HepG2 (cell line): ENCODE measurements around the gene RAE1. TPM values are rescaled to one million over a fixed set of nuclear protein-coding genes. Genes with fewer than 3 reads are reported as not detected.

Source experiments
- DNMT3B ChIP-seq: conservative IDR thresholded peaks from 2 replicates; pipeline ENCODE4 v1.6.1; 2016; ENCODE audit warnings: missing biosample characterization, control low read depth
- GATA4 ChIP-seq: sonication (generic); IDR thresholded peaks from 2 replicates; pipeline ENCODE4 v1.6.1; 2016; ENCODE audit warnings: antibody characterized with exemption, low read depth, borderline replicate concordance
- GFI1 ChIP-seq: sonication (generic); formaldehyde crosslinking; IDR thresholded peaks from 2 replicates; pipeline ENCODE4 v1.5.0; 2020; ENCODE audit warnings: missing genetic modification reagents, mild to moderate bottlenecking, borderline replicate concordance
- GZF1 ChIP-seq: sonication (generic); formaldehyde crosslinking; IDR thresholded peaks from 2 replicates; pipeline ENCODE4 v1.5.1; 2020; ENCODE audit warnings: mild to moderate bottlenecking, missing genetic modification reagents
- HMG20A ChIP-seq: IDR thresholded peaks from 2 replicates; pipeline ENCODE4 v1.6.1; 2016; ENCODE audit warnings: borderline replicate concordance
- HOMEZ ChIP-seq: IDR thresholded peaks from 2 replicates; pipeline ENCODE4 v1.6.1; 2016; ENCODE audit warnings: low read depth
- HOXA5 ChIP-seq: sonication (generic); formaldehyde crosslinking; IDR thresholded peaks from 2 replicates; pipeline ENCODE4 v1.4.0; 2020; ENCODE audit warnings: missing genetic modification reagents
- KAT8 ChIP-seq: IDR thresholded peaks from 2 replicates; pipeline ENCODE4 v1.6.1; 2016; ENCODE audit warnings: missing genetic modification reagents, missing compliant biosample characterization
- KDM1A ChIP-seq: IDR thresholded peaks from 2 replicates; pipeline ENCODE4 v1.6.1; 2016; ENCODE audit warnings: missing compliant biosample characterization
- MAF1 ChIP-seq: sonication (generic); formaldehyde crosslinking; IDR thresholded peaks from 2 replicates; pipeline ENCODE4 v1.5.0; 2020; ENCODE audit warnings: missing genetic modification reagents, borderline replicate concordance
- MIER2 ChIP-seq: IDR thresholded peaks from 2 replicates; pipeline ENCODE4 v1.6.1; 2016; ENCODE audit warnings: missing biosample characterization, missing genetic modification reagents
- MYNN ChIP-seq: sonication (generic); formaldehyde crosslinking; IDR thresholded peaks from 2 replicates; pipeline ENCODE4 v1.4.0; 2020; ENCODE audit warnings: mild to moderate bottlenecking, low read depth, missing genetic modification reagents
- PRMT3 ChIP-seq: sonication (generic); formaldehyde crosslinking; IDR thresholded peaks from 2 replicates; pipeline ENCODE4 v1.8.1; 2022; ENCODE audit warnings: low read depth, mild to moderate bottlenecking, moderate library complexity, missing genetic modification reagents, borderline replicate concordance
- PTBP1 ChIP-seq: fragments of 200-400 bp; formaldehyde crosslinking; IDR thresholded peaks from 2 replicates; pipeline ENCODE4 v1.6.1; 2018; ENCODE audit warnings: low read length, low read depth; ENCODE audit not compliant: poor library complexity, severe bottlenecking
- RFX3 ChIP-seq: IDR thresholded peaks from 2 replicates; pipeline ENCODE4 v1.6.1; 2016; ENCODE audit warnings: missing biosample characterization, missing genetic modification reagents
- SALL2 ChIP-seq: sonication (generic); formaldehyde crosslinking; IDR thresholded peaks from 2 replicates; pipeline ENCODE4 v1.8.1; 2023; ENCODE audit warnings: mild to moderate bottlenecking, missing genetic modification reagents, inconsistent platforms
- SNAI1 ChIP-seq: sonication (generic); formaldehyde crosslinking; IDR thresholded peaks from 2 replicates; pipeline ENCODE4 v1.5.0; 2020; ENCODE audit warnings: mild to moderate bottlenecking, missing genetic modification reagents, borderline replicate concordance
- ZBTB38 ChIP-seq: sonication (generic); formaldehyde crosslinking; IDR thresholded peaks from 2 replicates; pipeline ENCODE4 v1.5.1; 2020; ENCODE audit warnings: mild to moderate bottlenecking, missing genetic modification reagents
- ZNF207 ChIP-seq: fragments of 450-650 bp; IDR thresholded peaks from 2 replicates; pipeline ENCODE4 v1.6.1; 2016; ENCODE audit warnings: antibody characterized with exemption, borderline replicate concordance
- ZNF441 ChIP-seq: sonication (generic); formaldehyde crosslinking; IDR thresholded peaks from 2 replicates; pipeline ENCODE4 v1.7.0; 2021; ENCODE audit warnings: missing genetic modification reagents, borderline replicate concordance
- ZNF446 ChIP-seq: sonication (generic); formaldehyde crosslinking; IDR thresholded peaks from 2 replicates; pipeline ENCODE4 v1.5.0; 2020; ENCODE audit warnings: mild to moderate bottlenecking, missing genetic modification reagents
- ZNF549 ChIP-seq: sonication (generic); formaldehyde crosslinking; IDR thresholded peaks from 2 replicates; pipeline ENCODE4 v1.5.0; 2020; ENCODE audit warnings: missing genetic modification reagents
- ZNF687 ChIP-seq: sonication (generic); formaldehyde crosslinking; IDR thresholded peaks from 2 replicates; pipeline ENCODE4 v1.5.1; 2020; ENCODE audit warnings: mild to moderate bottlenecking, missing genetic modification reagents, moderate library complexity
- ZNF746 ChIP-seq: sonication (generic); formaldehyde crosslinking; IDR thresholded peaks from 2 replicates; pipeline ENCODE4 v1.8.0; 2022; ENCODE audit warnings: mild to moderate bottlenecking, missing genetic modification reagents
- polyA plus RNA-seq, 8 experiments: library from polyadenylated mRNA; depleted of rRNA in 3 of 8; stranded (reverse) in 7 of 8; unstranded in 1 of 8; fragments of >200 nt; fragmentation: Illumina TruSeq in 4 of 8; extraction: Trizol in 4 of 8; gene quantifications; 2 replicates each; pipeline versions ENCODE4 v1.2.1 to v1.2.3, GENCODE V29; 2011 to 2016; ENCODE audit warnings: low read depth in 4 of 8, missing spikeins in 1 of 8, mixed read lengths in 1 of 8; ENCODE audit not compliant: insufficient read depth in 1 of 8
- total RNA-seq, 5 experiments: library from RNA; depleted of rRNA; stranded (reverse); fragments of >200 nt; fragmentation: Illumina TruSeq; extraction: Trizol; gene quantifications; 2 replicates each; pipeline ENCODE4 v1.2.3, GENCODE V29; 2016; ENCODE audit warnings: low read depth in 1 of 5
- TF ChIP-seq, protein P1 (sequence below): sonication (generic); formaldehyde crosslinking; IDR thresholded peaks from 2 replicates; pipeline ENCODE4 v1.8.0; 2022; ENCODE audit warnings: mild to moderate bottlenecking, missing genetic modification reagents, borderline replicate concordance

RAE1 gene
- total and polyA plus RNA-seq, 2 of the 13 experiments (the other 11 are each of a cell fraction or from before 2014, with no cell fraction given), result 36.1 to 72.9 TPM

DNA sequence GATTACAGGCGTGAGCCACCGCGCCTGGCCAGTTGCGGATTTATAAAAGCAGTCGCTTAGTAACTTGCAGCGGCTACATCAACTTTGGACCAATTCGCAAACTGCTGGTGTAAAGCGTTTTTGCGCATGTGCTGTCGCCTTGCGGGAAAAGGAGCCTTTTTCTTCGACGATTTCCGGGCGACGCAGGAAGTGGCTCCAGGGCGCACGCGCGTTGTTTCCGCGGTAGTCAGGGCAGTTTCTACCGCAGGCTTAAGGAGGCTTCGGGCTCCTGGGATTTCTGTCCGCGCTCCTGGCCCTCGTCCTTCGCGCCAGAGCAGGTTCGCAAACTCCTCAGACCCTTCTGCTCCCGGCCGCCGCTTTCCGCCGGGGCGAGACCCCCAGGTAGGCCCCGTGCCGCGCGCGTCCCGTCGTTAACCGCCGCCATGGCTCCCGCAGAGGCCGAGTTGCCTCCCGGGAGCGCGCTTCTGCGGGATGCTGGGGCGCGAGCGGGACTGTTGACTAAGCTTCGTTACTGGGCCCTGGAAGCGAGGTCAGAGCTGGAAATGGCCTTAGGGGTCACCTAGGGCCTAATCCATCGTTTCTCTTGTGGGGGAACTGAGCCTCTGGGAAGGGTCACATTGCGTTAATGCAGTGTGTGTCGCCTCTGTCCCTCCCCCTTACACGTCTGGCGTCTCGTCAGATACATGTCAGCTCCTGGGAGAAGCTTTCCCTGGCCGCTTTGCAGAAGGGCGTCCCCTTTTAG is at the start of gene RAE1 (continued):
- TF ChIP-seq HOMEZ (CRISPR knock-in tag) (no peak; the same call in 1 of the 2 replicates), ZNF687 (CRISPR knock-in tag) (peak; percentile 99), PRMT3 (CRISPR knock-in tag) (no peak), MYNN (CRISPR knock-in tag) (no peak; the same call in 1 of the 2 replicates), HOXA5 (CRISPR knock-in tag) (peak; percentile 75; the same call in 1 of the 2 replicates), MAF1 (peak; percentile 82), GFI1 (CRISPR knock-in tag) (no peak), SALL2 (CRISPR knock-in tag) (peak; percentile 93), PTBP1 (peak; percentile 73), SNAI1 (peak; percentile 96), ZNF207 (no peak), KDM1A (CRISPR knock-in tag) (no peak), GATA4 (no peak), DNMT3B (CRISPR knock-in tag) (peak; percentile 51), RFX3 (CRISPR knock-in tag) (no peak; the same call in 1 of the 2 replicates), ZNF549 (CRISPR knock-in tag) (no peak), HMG20A (CRISPR knock-in tag) (no peak), MIER2 (CRISPR knock-in tag) (no peak), ZNF446 (CRISPR knock-in tag) (peak; percentile 98), ZBTB38 (CRISPR knock-in tag) (peak; percentile 86; the same call in 1 of the 2 replicates), KAT8 (CRISPR knock-in tag) (peak; percentile 98), ZNF441 (CRISPR knock-in tag) (peak; percentile 85; the same call in 1 of the 2 replicates), GZF1 (CRISPR knock-in tag) (no peak), ZNF746 (CRISPR knock-in tag) (peak; percentile 79)
- TF ChIP-seq, protein P1, sequence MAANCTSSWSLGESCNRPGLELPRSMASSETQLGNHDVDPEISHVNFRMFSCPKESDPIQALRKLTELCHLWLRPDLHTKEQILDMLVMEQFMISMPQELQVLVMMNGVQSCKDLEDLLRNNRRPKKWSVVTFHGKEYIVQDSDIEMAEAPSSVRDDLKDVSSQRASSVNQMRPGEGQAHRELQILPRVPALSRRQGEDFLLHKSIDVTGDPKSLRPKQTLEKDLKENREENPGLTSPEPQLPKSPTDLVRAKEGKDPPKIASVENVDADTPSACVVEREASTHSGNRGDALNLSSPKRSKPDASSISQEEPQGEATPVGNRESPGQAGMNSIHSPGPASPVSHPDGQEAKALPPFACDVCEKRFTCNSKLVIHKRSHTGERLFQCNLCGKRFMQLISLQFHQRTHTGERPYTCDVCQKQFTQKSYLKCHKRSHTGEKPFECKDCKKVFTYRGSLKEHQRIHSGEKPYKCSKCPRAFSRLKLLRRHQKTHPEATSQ (CRISPR knock-in tag), result peak; percentile 56; the same call in 1 of the 2 replicates
